HepG2 (cell line): ENCODE results near the gene UNG. TPM values are rescaled to one million over a fixed set of nuclear protein-coding genes. Genes with fewer than 3 reads are reported as not detected.

ENCODE experiments used
- CEBPB ChIP-seq: IDR thresholded peaks from 2 replicates; pipeline ENCODE4 v1.6.1; 2011; ENCODE audit warnings: low read depth, low read length, improper control_type of control experiment, borderline replicate concordance
- HDAC2 ChIP-seq: sonication (generic); formaldehyde crosslinking; IDR thresholded peaks from 2 replicates; pipeline ENCODE4 v1.4.0; 2020; ENCODE audit warnings: missing genetic modification reagents
- HMGXB4 ChIP-seq, 2 experiments: sonication (generic) in 1 of 2; formaldehyde crosslinking in 1 of 2; IDR thresholded peaks; 2 replicates each; pipeline versions ENCODE4 v1.4.0 to v1.6.1; 2018 to 2020; ENCODE audit warnings: missing genetic modification reagents in 2 of 2, borderline replicate concordance in 1 of 2, low read depth in 1 of 2, mild to moderate bottlenecking in 1 of 2, missing biosample characterization in 1 of 2
- HOXA9 ChIP-seq: sonication (generic); formaldehyde crosslinking; IDR thresholded peaks from 2 replicates; pipeline ENCODE4 v1.8.1; 2022; ENCODE audit warnings: missing genetic modification reagents, mild to moderate bottlenecking, moderate library complexity, borderline replicate concordance
- KMT2A ChIP-seq: sonication (generic); formaldehyde crosslinking; IDR thresholded peaks from 2 replicates; pipeline ENCODE4 v1.4.0; 2020; ENCODE audit warnings: missing genetic modification reagents
- MXD1 ChIP-seq: sonication (generic); formaldehyde crosslinking; IDR thresholded peaks from 2 replicates; pipeline ENCODE4 v1.4.0; 2020; ENCODE audit warnings: mild to moderate bottlenecking, missing genetic modification reagents
- MXI1 ChIP-seq: IDR thresholded peaks from 3 replicates; pipeline ENCODE4 v1.6.1; 2012; ENCODE audit warnings: low read depth, low read length, inconsistent platforms, borderline replicate concordance
- NFAT5 ChIP-seq: sonication (generic); formaldehyde crosslinking; IDR thresholded peaks from 2 replicates; pipeline ENCODE4 v1.4.0; 2020; ENCODE audit warnings: missing genetic modification reagents
- PHF5A ChIP-seq: IDR thresholded peaks from one replicate; pipeline ENCODE4 v1.6.1; 2018; ENCODE audit warnings: low read depth, missing genetic modification reagents; ENCODE audit not compliant: unreplicated experiment
- RXRA ChIP-seq: sonication (generic); formaldehyde crosslinking; IDR thresholded peaks from 2 replicates; pipeline ENCODE4 v1.5.1; 2020; ENCODE audit warnings: missing genetic modification reagents
- ZFP36 ChIP-seq: fragments of 150-350 bp; IDR thresholded peaks from 2 replicates; pipeline ENCODE4 v1.6.1; 2018; ENCODE audit warnings: borderline replicate concordance, low read length, low read depth; ENCODE audit not compliant: partially characterized antibody
- ZIK1 ChIP-seq: sonication (generic); formaldehyde crosslinking; IDR thresholded peaks from 2 replicates; pipeline ENCODE4 v1.5.0; 2020; ENCODE audit warnings: mild to moderate bottlenecking, low read depth, missing genetic modification reagents, borderline replicate concordance
- ZNF234 ChIP-seq: sonication (generic); formaldehyde crosslinking; conservative IDR thresholded peaks from 2 replicates; pipeline ENCODE4 v1.5.1; 2020; ENCODE audit warnings: mild to moderate bottlenecking, missing genetic modification reagents
- ZNF3 ChIP-seq: IDR thresholded peaks from 2 replicates; pipeline ENCODE4 v1.7.0; 2017; ENCODE audit warnings: inconsistent platforms
- ZNF33B ChIP-seq: sonication (generic); formaldehyde crosslinking; IDR thresholded peaks from 2 replicates; pipeline ENCODE4 v1.5.1; 2020; ENCODE audit warnings: mild to moderate bottlenecking, missing genetic modification reagents
- ZNF513 ChIP-seq: sonication (generic); formaldehyde crosslinking; conservative IDR thresholded peaks from 2 replicates; pipeline ENCODE4 v1.5.0; 2020; ENCODE audit warnings: missing genetic modification reagents
- ZNF543 ChIP-seq: sonication (generic); formaldehyde crosslinking; IDR thresholded peaks from 2 replicates; pipeline ENCODE4 v1.4.0; 2020; ENCODE audit warnings: mild to moderate bottlenecking, missing genetic modification reagents
- ZNF552 ChIP-seq: sonication (generic); formaldehyde crosslinking; IDR thresholded peaks from 2 replicates; pipeline ENCODE4 v1.9.0; 2022; ENCODE audit warnings: missing genetic modification reagents, mild to moderate bottlenecking, borderline replicate concordance
- ZNF619 ChIP-seq: sonication (generic); formaldehyde crosslinking; IDR thresholded peaks from 2 replicates; pipeline ENCODE4 v1.4.0; 2020; ENCODE audit warnings: mild to moderate bottlenecking, missing genetic modification reagents
- ZNF768 ChIP-seq: sonication (generic); formaldehyde crosslinking; IDR thresholded peaks from 2 replicates; pipeline ENCODE4 v1.4.0; 2020; ENCODE audit warnings: missing genetic modification reagents
- ZSCAN21 ChIP-seq: sonication (generic); formaldehyde crosslinking; IDR thresholded peaks from 2 replicates; pipeline ENCODE4 v1.8.0; 2022; ENCODE audit warnings: mild to moderate bottlenecking, missing genetic modification reagents, moderate library complexity, borderline replicate concordance
- polyA plus RNA-seq, 8 experiments: library from polyadenylated mRNA; depleted of rRNA in 3 of 8; stranded (reverse) in 7 of 8; unstranded in 1 of 8; fragments of >200 nt; fragmentation: Illumina TruSeq in 4 of 8; extraction: Trizol in 4 of 8; gene quantifications; 2 replicates each; pipeline versions ENCODE4 v1.2.1 to v1.2.3, GENCODE V29; 2011 to 2016; ENCODE audit warnings: low read depth in 4 of 8, missing spikeins in 1 of 8, mixed read lengths in 1 of 8; ENCODE audit not compliant: insufficient read depth in 1 of 8
- total RNA-seq, 5 experiments: library from RNA; depleted of rRNA; stranded (reverse); fragments of >200 nt; fragmentation: Illumina TruSeq; extraction: Trizol; gene quantifications; 2 replicates each; pipeline ENCODE4 v1.2.3, GENCODE V29; 2016; ENCODE audit warnings: low read depth in 1 of 5

The UNG gene
- total and polyA plus RNA-seq, 2 of the 13 experiments (the other 11 are each of a cell fraction or from before 2014, with no cell fraction given): 23.3 to 114 TPM

- TF ChIP-seq NFAT5 (CRISPR knock-in tag) (0 out of 2 replicates have a peak, but pooled peaks have one; percentile 40), HOXA9 (CRISPR knock-in tag) (no peak), ZNF513 (CRISPR knock-in tag) (no peak), HMGXB4 (CRISPR knock-in tag; IDR thresholded peaks at IDR 0.05; ENCODE audit: borderline replicate concordance in 1 of 2, low read depth in 1 of 2) (peak; percentile 43 to 72; a peak in 3 of 4 replicates), ZNF619 (CRISPR knock-in tag) (0 out of 2 replicates have a peak, but pooled peaks have one; percentile 35), ZNF234 (CRISPR knock-in tag) (no peak), ZSCAN21 (CRISPR knock-in tag) (peak; percentile 65; the same call in 1 of the 2 replicates), ZNF543 (CRISPR knock-in tag) (peak; percentile 45), MXD1 (CRISPR knock-in tag) (peak; percentile 27; the same call in 1 of the 2 replicates), ZFP36 (no peak), ZIK1 (CRISPR knock-in tag) (0 out of 2 replicates have a peak, but pooled peaks have one; percentile 78), KMT2A (CRISPR knock-in tag) (0 out of 2 replicates have a peak, but pooled peaks have one; percentile 26), ZNF552 (CRISPR knock-in tag) (0 out of 2 replicates have a peak, but pooled peaks have one; percentile 67), ZNF3 (CRISPR knock-in tag) (no peak), HDAC2 (peak; percentile 63), CEBPB (no peak), MXI1 (peak; percentile 85; the same call in 2 of the 3 replicates), PHF5A (CRISPR knock-in tag) (peak; percentile 46), ZNF768 (CRISPR knock-in tag) (peak; percentile 57; the same call in 1 of the 2 replicates), ZNF33B (CRISPR knock-in tag) (no peak), RXRA (CRISPR knock-in tag) (peak; percentile 57; the same call in 1 of the 2 replicates)
Observed at GRCh38 chr12:109110988-109111495, 13.6 kb downstream of the UNG start (continued).
